ENCODE results near the gene HTR7.

HTR7 gene

GRCh38 chr10:90775351-90776028 lies 82.3 kb downstream of the HTR7 start:
- H3K9me3 ChIP-seq (ENCODE audit: insufficient read depth, low read length), result no peaks in the 10 kb centered on the region
- H3K4me2 ChIP-seq (ENCODE audit: low read depth, low read length, poor library complexity, severe bottlenecking), result no peak overlapping the region
- H4K20me1 ChIP-seq (ENCODE audit: low read depth, low read length), result no peaks in the 10 kb centered on the region
- TF ChIP-seq EZH2phosphoT487 (conservative IDR thresholded peaks at IDR 0.05; ENCODE audit: low read length) (no peak), CTCF (IDR thresholded peaks at IDR 0.05; ENCODE audit: insufficient read depth, low read length, poor library complexity, severe bottlenecking) (no peak)
- H3K36me3 ChIP-seq (ENCODE audit: low read length), result no peaks in the 10 kb centered on the region
- H3K4me3 ChIP-seq (ENCODE audit: insufficient read depth, low read length, poor library complexity, severe bottlenecking), result no peak overlapping the region
- H3K9ac ChIP-seq (ENCODE audit: low read length), result no peak overlapping the region
- no peaks in the 10 kb centered on the region for H3K27me3 ChIP-seq (ENCODE audit: low read length)
- no peaks in the 10 kb centered on the region for H3F3A ChIP-seq (ENCODE audit: insufficient read depth)
- H3K27ac ChIP-seq (ENCODE audit: low read depth, low read length), result no peak overlapping the region
- no peaks in the 10 kb centered on the region for H3K79me2 ChIP-seq (ENCODE audit: insufficient read depth, low read length)
- no peak overlapping the region for H2AFZ ChIP-seq (ENCODE audit: low read depth, low read length, severe bottlenecking)
- no peaks in the 10 kb centered on the region for H3K9me2 ChIP-seq (replicated peaks; ENCODE audit: insufficient read depth, low read length)

- H3K27me3 ChIP-seq (ENCODE audit: low read length), result 0 out of 2 replicates have a peak, but pooled peaks cover 3% of the 10 kb centered on the region
- no peaks in the 10 kb centered on the region for H3K36me3 ChIP-seq (ENCODE audit: low read length)
- no peaks in the 10 kb centered on the region for H3K9me3 ChIP-seq (ENCODE audit: insufficient read depth, low read length)
- H3F3A ChIP-seq (ENCODE audit: insufficient read depth), result no peaks in the 10 kb centered on the region
- no peak overlapping the region for H3K9ac ChIP-seq (ENCODE audit: low read length)
- no peak overlapping the region for H3K27ac ChIP-seq (ENCODE audit: low read depth, low read length)
- no peak overlapping the region for H3K4me3 ChIP-seq (ENCODE audit: insufficient read depth, low read length, poor library complexity, severe bottlenecking)
- H4K20me1 ChIP-seq (ENCODE audit: low read depth, low read length), result no peaks in the 10 kb centered on the region
- H3K79me2 ChIP-seq (ENCODE audit: insufficient read depth, low read length), result no peaks in the 10 kb centered on the region
- no peaks in the 10 kb centered on the region for H3K9me2 ChIP-seq (replicated peaks; ENCODE audit: insufficient read depth, low read length)
- no peak for TF ChIP-seq EZH2phosphoT487 (conservative IDR thresholded peaks at IDR 0.05; ENCODE audit: low read length)
- no peak for TF ChIP-seq CTCF (IDR thresholded peaks at IDR 0.05; ENCODE audit: insufficient read depth, low read length, poor library complexity, severe bottlenecking)
- no peak overlapping the region for H3K4me2 ChIP-seq (ENCODE audit: low read depth, low read length, poor library complexity, severe bottlenecking)
- H2AFZ ChIP-seq (ENCODE audit: low read depth, low read length, severe bottlenecking), result no peak overlapping the region
Observed at GRCh38 chr10:90769946-90770841, 87.6 kb downstream of the HTR7 start.

DNA sequence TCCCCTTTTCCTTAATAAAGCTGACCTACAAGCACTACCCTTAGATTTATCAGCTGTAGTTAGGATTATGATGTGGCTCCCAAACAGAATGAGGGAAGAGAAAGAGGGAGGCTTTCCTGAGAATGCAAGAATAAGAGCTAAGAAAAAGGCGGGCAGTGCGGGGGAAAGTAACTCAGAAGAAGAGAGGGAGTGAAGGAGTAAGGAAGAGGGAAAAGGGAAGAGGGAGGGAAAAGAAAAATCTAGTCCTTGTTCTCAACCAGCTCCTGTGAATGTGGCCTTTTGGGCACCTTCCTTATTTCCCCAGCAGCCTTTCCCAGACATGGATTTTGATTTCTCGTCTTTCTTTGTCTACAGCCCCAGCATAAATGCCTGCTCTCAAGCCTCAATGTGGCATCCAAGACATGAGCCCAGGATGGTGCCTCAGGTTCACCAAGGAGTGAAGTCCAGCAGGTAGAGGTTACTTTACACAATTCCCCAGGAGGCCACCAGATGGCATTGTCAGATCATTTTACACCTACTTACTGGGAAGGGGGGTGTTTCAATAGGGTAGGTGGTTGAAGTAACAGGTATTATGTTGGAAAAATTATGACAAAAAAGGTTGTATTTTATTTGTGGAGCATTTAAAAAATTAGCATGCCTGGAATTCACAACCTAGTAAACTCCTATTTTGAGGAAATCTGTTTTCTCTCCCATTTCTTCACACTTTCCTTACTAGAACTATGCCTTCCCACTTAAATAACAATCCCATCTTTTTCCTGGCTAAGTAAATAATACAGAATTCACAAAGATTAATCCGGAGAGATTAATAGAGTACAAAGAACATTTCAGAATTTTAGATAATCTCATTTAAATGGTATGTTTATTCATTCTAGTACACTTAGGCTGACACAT lies 106.5 kb downstream of the HTR7 start:
- H2AFZ ChIP-seq (ENCODE audit: low read depth, low read length, severe bottlenecking), result no peak overlapping the region
- H3K9me3 ChIP-seq (ENCODE audit: insufficient read depth, low read length), result no peaks in the 10 kb centered on the region
- H3K4me3 ChIP-seq (ENCODE audit: insufficient read depth, low read length, poor library complexity, severe bottlenecking), result no peak overlapping the region
- H3K27ac ChIP-seq (ENCODE audit: low read depth, low read length), result no peak overlapping the region
- H3K27me3 ChIP-seq (ENCODE audit: low read length), result no peaks in the 10 kb centered on the region
- H3K9ac ChIP-seq (ENCODE audit: low read length), result no peak overlapping the region
- no peaks in the 10 kb centered on the region for H3F3A ChIP-seq (ENCODE audit: insufficient read depth)
- no peak overlapping the region for H3K4me2 ChIP-seq (ENCODE audit: low read depth, low read length, poor library complexity, severe bottlenecking)
- no peaks in the 10 kb centered on the region for H4K20me1 ChIP-seq (ENCODE audit: low read depth, low read length)
- H3K9me2 ChIP-seq (replicated peaks; ENCODE audit: insufficient read depth, low read length), result no peaks in the 10 kb centered on the region
- H3K36me3 ChIP-seq (ENCODE audit: low read length), result no peaks in the 10 kb centered on the region
- no peaks in the 10 kb centered on the region for H3K79me2 ChIP-seq (ENCODE audit: insufficient read depth, low read length)
- TF ChIP-seq EZH2phosphoT487 (conservative IDR thresholded peaks at IDR 0.05; ENCODE audit: low read length) (no peak), CTCF (IDR thresholded peaks at IDR 0.05; ENCODE audit: insufficient read depth, low read length, poor library complexity, severe bottlenecking) (peak; percentile 56)

All from SU-DHL-6 (cell line).